Activated gamma-delta T cell (primary cell): Measurements from ENCODE around the gene TOMM22.

Experiments used
- DNase-seq: peaks from one replicate; lab custom pipeline; 2025; lab: John Stamatoyannopoulos, UW

The TOMM22 gene

GRCh38 chr22:38715176-38715764 is 33.5 kb downstream of the TOMM22 start:
- DNase-seq = no peak

- DNase-seq = no peak
These were observed 34.1 kb downstream of the TOMM22 start for GRCh38 chr22:38715852-38716251.

- no peak for DNase-seq
These were observed 34.5 kb downstream of the TOMM22 start for GRCh38 chr22:38716271-38716670.

- no peak for DNase-seq
These were observed 35.1 kb downstream of the TOMM22 start for GRCh38 chr22:38716826-38717225.

- no peak for DNase-seq
These were observed 35.5 kb downstream of the TOMM22 start for GRCh38 chr22:38717244-38717643.

- no peak for DNase-seq
These were observed 36.7 kb downstream of the TOMM22 start for GRCh38 chr22:38718414-38718813.

GRCh38 chr22:38719196-38719595 is 37.4 kb downstream of the TOMM22 start:
- no peak for DNase-seq

- DNase-seq = no peak
These were observed 38.6 kb downstream of the TOMM22 start for GRCh38 chr22:38720350-38720749.

GRCh38 chr22:38721551-38721950 is 39.8 kb downstream of the TOMM22 start:
- no peak for DNase-seq

GRCh38 chr22:38724176-38724575 is 42.4 kb downstream of the TOMM22 start:
- no peak for DNase-seq

- DNase-seq = no peak
These were observed 43.3 kb downstream of the TOMM22 start for GRCh38 chr22:38724926-38725571.

GRCh38 chr22:38725900-38726655 is 44.3 kb downstream of the TOMM22 start:
- DNase-seq = no peak

- DNase-seq = no peak
These were observed 45.4 kb downstream of the TOMM22 start for GRCh38 chr22:38727123-38727522.

- no peak for DNase-seq
These were observed 46.0 kb downstream of the TOMM22 start for GRCh38 chr22:38727530-38728451.

GRCh38 chr22:38728871-38729796 is 47.4 kb downstream of the TOMM22 start:
- DNase-seq = no peak

GRCh38 chr22:38729946-38730345 is 48.2 kb downstream of the TOMM22 start:
- no peak for DNase-seq

GRCh38 chr22:38730411-38730871 is 48.7 kb downstream of the TOMM22 start:
- no peak for DNase-seq

- no peak for DNase-seq
These were observed 50.0 kb downstream of the TOMM22 start for GRCh38 chr22:38731703-38732161.

- no peak for DNase-seq
These were observed 50.6 kb downstream of the TOMM22 start for GRCh38 chr22:38732251-38732815.

GRCh38 chr22:38733329-38733723 is 51.6 kb downstream of the TOMM22 start:
- DNase-seq = no peak
